ENCODE measurements around the gene VPS37C. TPM values are rescaled to one million over a fixed set of nuclear protein-coding genes. Genes with fewer than 3 reads are reported as not detected.

Gene VPS37C
- total RNA-seq, 1 experiment from 2014 or later = 24.0 TPM

DNA sequence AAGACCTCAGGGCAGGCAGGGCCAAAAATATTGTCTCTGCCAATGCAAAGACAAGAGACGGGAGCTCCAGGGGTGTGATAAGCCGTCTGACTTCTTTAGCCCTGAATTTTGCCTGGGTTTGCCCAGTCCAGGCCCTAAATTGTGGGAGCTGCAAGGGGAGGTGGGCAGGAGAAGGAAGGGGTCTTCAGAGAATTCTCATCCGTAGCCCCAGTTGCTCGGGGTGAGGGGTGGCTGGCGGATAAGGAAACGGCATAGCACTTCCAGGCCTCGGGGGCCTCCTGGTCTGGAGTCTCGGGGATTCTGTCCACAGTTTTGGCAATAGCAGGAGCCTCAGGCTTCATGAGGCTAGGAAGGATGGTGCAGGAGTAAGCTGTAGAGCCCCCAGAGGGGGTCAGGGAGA lies 51.6 kb downstream of the VPS37C start:
- Histone ChIP-seq H3K36me3 (ENCODE audit: control insufficient read depth, insufficient read depth, low read length) (no peaks in the 10 kb centered on the region), H3K9me3 (ENCODE audit: control insufficient read depth, insufficient read depth, low read depth, low read length) (no peaks in the 10 kb centered on the region), H3K4me3 (ENCODE audit: low read depth in 2 of 2, low read length in 2 of 2) (no peak overlapping the region), H3K27me3 (ENCODE audit: control insufficient read depth, insufficient read depth, low read length) (no peaks in the 10 kb centered on the region), H3K4me1 (ENCODE audit: control insufficient read depth, insufficient read depth, low read length) (no peaks in the 10 kb centered on the region), H3K27ac (ENCODE audit: low read length) (no peak overlapping the region)
- POLR2A ChIA-PET = no interaction called here
- ATAC-seq = no peak
- no TSS peak for BruUV-seq (replicated peaks)
- CTCF ChIA-PET = no interaction called here
- TF ChIP-seq, protein P1, sequence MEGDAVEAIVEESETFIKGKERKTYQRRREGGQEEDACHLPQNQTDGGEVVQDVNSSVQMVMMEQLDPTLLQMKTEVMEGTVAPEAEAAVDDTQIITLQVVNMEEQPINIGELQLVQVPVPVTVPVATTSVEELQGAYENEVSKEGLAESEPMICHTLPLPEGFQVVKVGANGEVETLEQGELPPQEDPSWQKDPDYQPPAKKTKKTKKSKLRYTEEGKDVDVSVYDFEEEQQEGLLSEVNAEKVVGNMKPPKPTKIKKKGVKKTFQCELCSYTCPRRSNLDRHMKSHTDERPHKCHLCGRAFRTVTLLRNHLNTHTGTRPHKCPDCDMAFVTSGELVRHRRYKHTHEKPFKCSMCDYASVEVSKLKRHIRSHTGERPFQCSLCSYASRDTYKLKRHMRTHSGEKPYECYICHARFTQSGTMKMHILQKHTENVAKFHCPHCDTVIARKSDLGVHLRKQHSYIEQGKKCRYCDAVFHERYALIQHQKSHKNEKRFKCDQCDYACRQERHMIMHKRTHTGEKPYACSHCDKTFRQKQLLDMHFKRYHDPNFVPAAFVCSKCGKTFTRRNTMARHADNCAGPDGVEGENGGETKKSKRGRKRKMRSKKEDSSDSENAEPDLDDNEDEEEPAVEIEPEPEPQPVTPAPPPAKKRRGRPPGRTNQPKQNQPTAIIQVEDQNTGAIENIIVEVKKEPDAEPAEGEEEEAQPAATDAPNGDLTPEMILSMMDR (IDR thresholded peaks at IDR 0.05) = no peak
- TF ChIP-seq SIN3A (IDR thresholded peaks at IDR 0.05; ENCODE audit: borderline replicate concordance, insufficient read depth, low read depth, low read length) = no peak
- intact Hi-C loops (cut with micrococcal nuclease; ENCODE audit: unreplicated experiment) (no loop called here), in situ Hi-C loops (cut with HindIII; ENCODE audit: low pct_unique_long_range_greater_than_20kb, low sequenced_read_pairs) (no loop called here)
- no peak for DNase-seq (ENCODE audit: low read depth, low spot score)

DNA sequence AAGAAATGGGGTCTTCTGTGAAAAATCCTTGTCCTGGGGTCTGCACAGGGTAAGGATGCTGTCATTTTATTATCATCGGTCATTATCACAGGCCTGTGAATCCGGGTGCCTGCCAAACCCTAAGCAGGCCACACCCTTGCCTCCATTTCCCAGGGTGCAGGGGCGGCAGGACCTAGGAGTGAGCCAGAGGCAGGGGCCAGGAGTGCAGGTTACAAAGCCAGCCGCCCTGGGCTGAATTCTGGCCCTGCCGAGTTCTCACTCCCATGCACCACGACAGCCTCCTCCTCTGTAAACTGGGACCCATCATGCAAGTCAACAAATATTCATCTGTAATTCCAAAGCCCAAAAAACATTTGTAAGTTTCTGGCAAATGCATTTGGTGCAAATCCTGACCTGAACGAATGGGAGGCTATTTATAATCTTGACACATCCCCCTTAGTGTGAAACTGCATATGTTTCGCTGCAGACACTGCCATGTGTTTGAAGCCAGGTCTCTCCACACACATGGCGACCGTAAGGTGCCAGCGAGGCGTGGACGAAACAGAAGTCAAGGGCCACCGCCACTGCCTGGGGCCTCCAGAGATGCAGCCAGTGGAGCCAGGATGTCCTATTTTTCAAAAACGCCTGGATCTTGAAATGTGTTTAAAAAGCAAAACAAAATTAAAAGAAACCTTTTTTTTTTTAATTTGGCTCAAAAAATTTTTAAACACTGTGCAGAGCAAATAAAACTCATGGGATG lies 52.2 kb downstream of the VPS37C start:
- ATAC-seq (no peak), DNase-seq (ENCODE audit: low read depth, low spot score) (no peak)
- no TSS peak for BruUV-seq (replicated peaks)
- Histone ChIP-seq H3K36me3 (ENCODE audit: control insufficient read depth, insufficient read depth, low read length) (no peaks in the 10 kb centered on the region), H3K27me3 (ENCODE audit: control insufficient read depth, insufficient read depth, low read length) (no peaks in the 10 kb centered on the region), H3K4me1 (ENCODE audit: control insufficient read depth, insufficient read depth, low read length) (no peaks in the 10 kb centered on the region), H3K4me3 (ENCODE audit: low read depth in 2 of 2, low read length in 2 of 2) (no peak overlapping the region), H3K27ac (ENCODE audit: low read length) (no peak overlapping the region), H3K9me3 (ENCODE audit: control insufficient read depth, insufficient read depth, low read depth, low read length) (no peaks in the 10 kb centered on the region)
- CTCF ChIA-PET = no interaction called here
- TF ChIP-seq, protein P1 (IDR thresholded peaks at IDR 0.05) = no peak
- no peak for TF ChIP-seq POLR2AphosphoS5 (IDR thresholded peaks at IDR 0.05; ENCODE audit: low read depth, low read length)
- no peak for TF ChIP-seq TCF7L2 (IDR thresholded peaks at IDR 0.05; ENCODE audit: low read depth, low read length)
- TF ChIP-seq, protein P2, sequence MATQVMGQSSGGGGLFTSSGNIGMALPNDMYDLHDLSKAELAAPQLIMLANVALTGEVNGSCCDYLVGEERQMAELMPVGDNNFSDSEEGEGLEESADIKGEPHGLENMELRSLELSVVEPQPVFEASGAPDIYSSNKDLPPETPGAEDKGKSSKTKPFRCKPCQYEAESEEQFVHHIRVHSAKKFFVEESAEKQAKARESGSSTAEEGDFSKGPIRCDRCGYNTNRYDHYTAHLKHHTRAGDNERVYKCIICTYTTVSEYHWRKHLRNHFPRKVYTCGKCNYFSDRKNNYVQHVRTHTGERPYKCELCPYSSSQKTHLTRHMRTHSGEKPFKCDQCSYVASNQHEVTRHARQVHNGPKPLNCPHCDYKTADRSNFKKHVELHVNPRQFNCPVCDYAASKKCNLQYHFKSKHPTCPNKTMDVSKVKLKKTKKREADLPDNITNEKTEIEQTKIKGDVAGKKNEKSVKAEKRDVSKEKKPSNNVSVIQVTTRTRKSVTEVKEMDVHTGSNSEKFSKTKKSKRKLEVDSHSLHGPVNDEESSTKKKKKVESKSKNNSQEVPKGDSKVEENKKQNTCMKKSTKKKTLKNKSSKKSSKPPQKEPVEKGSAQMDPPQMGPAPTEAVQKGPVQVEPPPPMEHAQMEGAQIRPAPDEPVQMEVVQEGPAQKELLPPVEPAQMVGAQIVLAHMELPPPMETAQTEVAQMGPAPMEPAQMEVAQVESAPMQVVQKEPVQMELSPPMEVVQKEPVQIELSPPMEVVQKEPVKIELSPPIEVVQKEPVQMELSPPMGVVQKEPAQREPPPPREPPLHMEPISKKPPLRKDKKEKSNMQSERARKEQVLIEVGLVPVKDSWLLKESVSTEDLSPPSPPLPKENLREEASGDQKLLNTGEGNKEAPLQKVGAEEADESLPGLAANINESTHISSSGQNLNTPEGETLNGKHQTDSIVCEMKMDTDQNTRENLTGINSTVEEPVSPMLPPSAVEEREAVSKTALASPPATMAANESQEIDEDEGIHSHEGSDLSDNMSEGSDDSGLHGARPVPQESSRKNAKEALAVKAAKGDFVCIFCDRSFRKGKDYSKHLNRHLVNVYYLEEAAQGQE (IDR thresholded peaks at IDR 0.05; ENCODE audit: insufficient read depth in 1 of 2, low read depth in 2 of 2, low read length in 1 of 2) = no peak
- no peak for TF ChIP-seq SIN3A (IDR thresholded peaks at IDR 0.05; ENCODE audit: borderline replicate concordance, insufficient read depth, low read depth, low read length)
- intact Hi-C loops (cut with micrococcal nuclease; ENCODE audit: unreplicated experiment) (no loop called here), in situ Hi-C loops (cut with HindIII; ENCODE audit: low pct_unique_long_range_greater_than_20kb, low sequenced_read_pairs) (no loop called here)
- POLR2A ChIA-PET = no interaction called here
